ENCODE results near the gene DCST2. TPM values are rescaled to one million over a fixed set of nuclear protein-coding genes. Genes with fewer than 3 reads are reported as not detected.

Gene DCST2
- total and polyA plus RNA-seq, 9 of the 15 experiments (the other 6 are each of a cell fraction or from before 2014, with no cell fraction given): 0.09 to 0.49 (median 0.11) TPM; not detected in 3

DNA sequence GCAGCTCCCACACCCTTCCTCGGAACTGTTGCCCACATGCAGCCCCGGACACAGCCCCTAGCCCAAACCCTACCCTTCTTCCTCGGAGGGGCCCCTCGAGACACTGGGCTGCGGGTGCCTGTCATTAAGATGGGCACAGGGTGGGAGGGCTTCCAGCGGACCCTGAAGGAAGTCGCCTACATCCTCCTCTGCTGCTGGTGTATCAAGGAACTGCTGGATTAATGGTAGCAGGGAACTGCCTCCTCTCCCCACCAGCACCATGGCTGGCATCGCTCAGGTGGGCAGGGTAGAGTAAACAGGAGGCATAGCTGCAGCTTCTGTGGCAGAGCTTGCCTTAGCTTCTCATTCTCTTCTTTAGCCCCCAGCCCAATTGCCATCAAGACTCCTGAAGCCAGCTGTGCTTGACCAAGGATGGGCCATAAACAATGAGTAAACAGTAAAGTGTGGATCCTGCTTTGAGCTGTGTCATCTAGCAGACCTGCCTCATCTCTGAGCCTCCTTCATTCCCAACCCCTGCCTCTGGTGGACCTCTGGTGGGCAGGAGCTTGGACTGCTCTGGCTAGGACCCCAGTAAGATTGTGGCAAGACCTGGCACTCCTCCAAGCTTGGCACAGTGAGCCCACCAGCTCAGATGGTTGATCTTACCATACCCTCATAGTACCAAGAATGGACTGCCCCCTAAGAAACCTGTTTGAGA lies 39.9 kb downstream of the DCST2 start, which contains the start of gene LENEP (continued):
- TF ChIP-seq YY1 (IDR thresholded peaks at IDR 0.05; ENCODE audit: borderline replicate concordance in 1 of 3, control insufficient read depth in 1 of 3, extremely low read depth in 1 of 3, insufficient read depth in 3 of 3, insufficient read length in 1 of 3, insufficient replicate concordance in 2 of 3, low read depth in 1 of 3, low read length in 2 of 3) (no peak), ZNF766 (CRISPR knock-in tag; conservative IDR thresholded peaks at IDR 0.05) (0 out of 2 replicates have a peak, but pooled peaks have one; percentile 8), POLR2A (conservative IDR thresholded peaks at IDR 0.05) (peak; percentile 49; the same call in 1 of the 2 replicates), TCF3 (CRISPR knock-in tag; IDR thresholded peaks at IDR 0.05) (0 out of 2 replicates have a peak, but pooled peaks have one; percentile 13), ZNF511 (CRISPR knock-in tag; IDR thresholded peaks at IDR 0.05) (peak; percentile 57), SMC3 (conservative IDR thresholded peaks at IDR 0.05; ENCODE audit: insufficient read depth, low read depth, low read length) (no peak), BRD9 (IDR thresholded peaks at IDR 0.05; ENCODE audit: low read depth, partially characterized antibody) (no peak)

All from K562 (cell line).